ENCODE results near the gene SCUBE1.

The SCUBE1 gene

DNA sequence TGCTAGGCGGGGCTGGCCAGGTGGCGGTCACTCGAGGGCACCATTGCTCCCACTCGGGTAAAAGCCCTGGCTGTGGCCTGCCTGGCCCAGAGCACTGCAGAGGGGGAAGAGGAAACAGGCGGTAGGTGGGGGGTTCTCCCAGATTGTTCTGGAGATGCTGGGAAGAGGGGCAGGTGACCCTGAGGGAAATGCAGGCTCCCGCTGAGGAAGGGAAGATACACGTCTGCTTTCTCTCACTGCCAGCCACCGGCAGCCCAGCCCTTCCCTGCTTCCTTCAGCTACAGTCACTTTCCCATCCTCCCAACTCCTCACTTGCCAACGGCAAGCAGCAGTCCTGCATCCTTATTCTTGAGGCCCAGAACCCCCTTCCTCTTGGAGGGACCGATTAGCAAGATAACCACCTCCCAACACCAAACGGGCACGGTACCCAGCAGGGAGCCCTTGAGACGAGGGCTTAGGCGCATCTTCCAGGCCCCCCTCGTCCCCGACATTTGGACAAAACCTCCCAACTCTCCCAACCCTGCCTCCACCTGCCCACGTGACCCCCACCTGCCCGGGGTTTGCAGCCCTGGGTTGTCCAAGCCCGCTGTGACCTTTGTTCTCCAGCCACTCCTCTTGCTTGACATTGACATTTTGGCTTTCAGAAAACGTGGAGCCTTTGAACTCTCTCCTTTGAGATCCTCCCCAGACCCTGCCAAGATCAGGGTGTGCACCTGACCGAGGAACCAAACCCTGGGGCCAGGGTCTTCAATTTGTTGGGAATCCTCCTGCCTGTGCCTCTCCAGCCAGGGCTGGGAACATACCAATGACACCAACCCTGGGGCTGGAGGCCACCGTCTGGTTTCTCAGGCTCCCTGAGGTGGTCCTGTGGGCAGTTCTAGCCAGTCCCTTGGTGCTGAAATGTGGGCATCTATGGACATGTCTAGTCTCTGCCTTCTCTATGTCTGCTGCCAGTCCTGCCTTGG is 107.4 kb downstream of the SCUBE1 start:
- peaks cover 0 to 40% of the 10 kb centered on the region in 2 donors for H3K36me3 ChIP-seq (replicated peaks in 1 of 2; ENCODE audit: control insufficient read depth in 2 of 2, insufficient read depth in 2 of 2, low read length in 2 of 2)
- no peak overlapping the region for H3K4me3 ChIP-seq (ENCODE audit: low read length in 2 of 2)
- H2BK12ac ChIP-seq (ENCODE audit: low read length): no peak overlapping the region
- H3K27ac ChIP-seq (replicated peaks; ENCODE audit: low read length): no peak overlapping the region
- H3K4me2 ChIP-seq (ENCODE audit: insufficient read depth, low read length, poor library complexity, severe bottlenecking): no peak overlapping the region
- peaks cover 1 to 30% of the 10 kb centered on the region in 2 donors for H3K4me1 ChIP-seq (ENCODE audit: control insufficient read depth in 2 of 2, insufficient read depth in 1 of 2, low read depth in 1 of 2, low read length in 2 of 2)
- peaks cover 0 to 31% (median 0%) of the 10 kb centered on the region in 3 experiments for H3K27me3 ChIP-seq (ENCODE audit: control insufficient read depth in 3 of 3, insufficient read depth in 3 of 3, low read depth in 1 of 3, low read length in 3 of 3)
- H2AK5ac ChIP-seq (ENCODE audit: low read depth, low read length): no peak overlapping the region
- H3K9ac ChIP-seq (ENCODE audit: low read depth, low read length, poor library complexity): peak overlapping the region; percentile 39
- no peak overlapping the region for H2AFZ ChIP-seq (ENCODE audit: low read length)
- peak overlapping the region; percentile 79 for H2BK5ac ChIP-seq (ENCODE audit: low read length)
- no peak for DNase-seq (ENCODE audit: low spot score)
- no peak overlapping the region for H4K8ac ChIP-seq (ENCODE audit: low read depth, low read length)
- H3K23ac ChIP-seq (ENCODE audit: low read depth, low read length, poor library complexity): no peak overlapping the region
- H3K18ac ChIP-seq (ENCODE audit: low read length): peak overlapping the region; percentile 68
- H2BK15ac ChIP-seq (ENCODE audit: low read length): no peak overlapping the region
- no peaks in the 10 kb centered on the region for H3K9me3 ChIP-seq (replicated peaks in 1 of 2; ENCODE audit: control insufficient read depth in 2 of 2, insufficient read depth in 1 of 2, low read depth in 1 of 2, low read length in 2 of 2)
- WGBS, 2 donors (ENCODE audit: extremely low coverage in 2 of 2, insufficient read length in 2 of 2, insufficient replicate concordance in 1 of 2): no CpG with 5 or more reads among the region's 22 CpGs
- no peak overlapping the region for H4K91ac ChIP-seq (ENCODE audit: low read depth, low read length, poor library complexity)
- peaks cover 2% of the 10 kb centered on the region for H3K79me1 ChIP-seq (ENCODE audit: low read depth, low read length)
- no peak overlapping the region for H3K4ac ChIP-seq (ENCODE audit: low read length)
- no peak overlapping the region for H2BK120ac ChIP-seq (ENCODE audit: low read depth, low read length)
- peak overlapping the region; percentile 27 for H3K14ac ChIP-seq (ENCODE audit: low read length)

GRCh38 chr22:43234264-43234988 is 108.7 kb downstream of the SCUBE1 start:
- peaks cover 1 to 30% of the 10 kb centered on the region in 2 donors for H3K4me1 ChIP-seq (ENCODE audit: control insufficient read depth in 2 of 2, insufficient read depth in 1 of 2, low read depth in 1 of 2, low read length in 2 of 2)
- DNase-seq (ENCODE audit: low spot score): no peak
- H2BK12ac ChIP-seq (ENCODE audit: low read length): no peak overlapping the region
- H3K4me2 ChIP-seq (ENCODE audit: insufficient read depth, low read length, poor library complexity, severe bottlenecking): no peak overlapping the region
- peaks cover 0 to 39% of the 10 kb centered on the region in 2 donors for H3K36me3 ChIP-seq (replicated peaks in 1 of 2; ENCODE audit: control insufficient read depth in 2 of 2, insufficient read depth in 2 of 2, low read length in 2 of 2)
- no peak overlapping the region for H3K4ac ChIP-seq (ENCODE audit: low read length)
- no peaks in the 10 kb centered on the region for H3K9me3 ChIP-seq (replicated peaks in 1 of 2; ENCODE audit: control insufficient read depth in 2 of 2, insufficient read depth in 1 of 2, low read depth in 1 of 2, low read length in 2 of 2)
- H3K18ac ChIP-seq (ENCODE audit: low read length): peak overlapping the region; percentile 52
- H3K79me1 ChIP-seq (ENCODE audit: low read depth, low read length): peaks cover 3% of the 10 kb centered on the region
- H3K14ac ChIP-seq (ENCODE audit: low read length): peak overlapping the region; percentile 5
- H2AK5ac ChIP-seq (ENCODE audit: low read depth, low read length): no peak overlapping the region
- H2BK120ac ChIP-seq (ENCODE audit: low read depth, low read length): no peak overlapping the region
- H3K9ac ChIP-seq (ENCODE audit: low read depth, low read length, poor library complexity): peak overlapping the region; percentile 16
- no CpG with 5 or more reads among the region's 9 CpGs for WGBS, 2 donors (ENCODE audit: extremely low coverage in 2 of 2, insufficient read length in 2 of 2, insufficient replicate concordance in 1 of 2)
- H3K23ac ChIP-seq (ENCODE audit: low read depth, low read length, poor library complexity): no peak overlapping the region
- H4K8ac ChIP-seq (ENCODE audit: low read depth, low read length): no peak overlapping the region
- H2BK15ac ChIP-seq (ENCODE audit: low read length): no peak overlapping the region
- H3K27ac ChIP-seq (replicated peaks; ENCODE audit: low read length): peak overlapping the region; percentile 18
- peaks cover 0 to 21% (median 0%) of the 10 kb centered on the region in 3 experiments for H3K27me3 ChIP-seq (ENCODE audit: control insufficient read depth in 3 of 3, insufficient read depth in 3 of 3, low read depth in 1 of 3, low read length in 3 of 3)
- H2AFZ ChIP-seq (ENCODE audit: low read length): peak overlapping the region; percentile 75
- peak overlapping the region; percentile 79 for H2BK5ac ChIP-seq (ENCODE audit: low read length)
- H3K4me3 ChIP-seq (ENCODE audit: low read length in 2 of 2): no peak overlapping the region
- H4K91ac ChIP-seq (ENCODE audit: low read depth, low read length, poor library complexity): no peak overlapping the region

- H3K9ac ChIP-seq (ENCODE audit: low read depth, low read length, poor library complexity): no peak overlapping the region
- WGBS, 2 donors (ENCODE audit: extremely low coverage in 2 of 2, insufficient read length in 2 of 2, insufficient replicate concordance in 1 of 2): no CpG with 5 or more reads among the region's 6 CpGs
- H2BK15ac ChIP-seq (ENCODE audit: low read length): no peak overlapping the region
- peaks cover 0 to 39% of the 10 kb centered on the region in 2 donors for H3K36me3 ChIP-seq (replicated peaks in 1 of 2; ENCODE audit: control insufficient read depth in 2 of 2, insufficient read depth in 2 of 2, low read length in 2 of 2)
- peak overlapping the region; percentile 13 for H2BK5ac ChIP-seq (ENCODE audit: low read length)
- peaks cover 3% of the 10 kb centered on the region for H3K79me1 ChIP-seq (ENCODE audit: low read depth, low read length)
- H3K4me2 ChIP-seq (ENCODE audit: insufficient read depth, low read length, poor library complexity, severe bottlenecking): no peak overlapping the region
- no peak overlapping the region for H4K91ac ChIP-seq (ENCODE audit: low read depth, low read length, poor library complexity)
- H4K8ac ChIP-seq (ENCODE audit: low read depth, low read length): no peak overlapping the region
- no peak overlapping the region for H2BK120ac ChIP-seq (ENCODE audit: low read depth, low read length)
- H2AFZ ChIP-seq (ENCODE audit: low read length): no peak overlapping the region
- no peaks in the 10 kb centered on the region for H3K9me3 ChIP-seq (replicated peaks in 1 of 2; ENCODE audit: control insufficient read depth in 2 of 2, insufficient read depth in 1 of 2, low read depth in 1 of 2, low read length in 2 of 2)
- no peak overlapping the region for H3K18ac ChIP-seq (ENCODE audit: low read length)
- peaks cover 1 to 30% of the 10 kb centered on the region in 2 donors for H3K4me1 ChIP-seq (ENCODE audit: control insufficient read depth in 2 of 2, insufficient read depth in 1 of 2, low read depth in 1 of 2, low read length in 2 of 2)
- no peak for DNase-seq (ENCODE audit: low spot score)
- H2AK5ac ChIP-seq (ENCODE audit: low read depth, low read length): no peak overlapping the region
- peaks cover 0 to 12% (median 0%) of the 10 kb centered on the region in 3 experiments for H3K27me3 ChIP-seq (ENCODE audit: control insufficient read depth in 3 of 3, insufficient read depth in 3 of 3, low read depth in 1 of 3, low read length in 3 of 3)
- no peak overlapping the region for H3K4me3 ChIP-seq (ENCODE audit: low read length in 2 of 2)
- no peak overlapping the region for H2BK12ac ChIP-seq (ENCODE audit: low read length)
- no peak overlapping the region for H3K4ac ChIP-seq (ENCODE audit: low read length)
- no peak overlapping the region for H3K14ac ChIP-seq (ENCODE audit: low read length)
- H3K23ac ChIP-seq (ENCODE audit: low read depth, low read length, poor library complexity): peak overlapping the region; percentile 29
- no peak overlapping the region for H3K27ac ChIP-seq (replicated peaks; ENCODE audit: low read length)
Observed at GRCh38 chr22:43233529-43233928, 109.6 kb downstream of the SCUBE1 start.

DNA sequence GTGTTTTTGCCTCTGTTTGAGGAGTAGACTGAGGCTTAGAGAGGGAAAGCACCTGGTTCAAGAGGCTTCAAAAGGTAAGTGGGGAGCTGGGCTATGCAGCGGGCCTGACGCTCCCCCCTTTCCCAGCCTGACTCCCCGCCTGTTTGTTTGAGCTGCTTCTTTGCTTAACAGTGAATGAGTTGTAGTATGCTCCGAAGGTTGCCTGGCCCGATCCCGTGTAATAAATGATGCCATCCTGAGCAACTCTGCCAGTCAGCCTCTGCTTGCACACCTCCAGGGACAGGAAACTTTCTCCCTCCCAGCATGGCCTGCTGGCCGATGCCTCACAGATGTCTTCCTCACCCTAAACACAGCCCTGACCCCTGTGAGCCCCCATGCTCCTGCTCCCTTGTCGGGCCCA is 110.7 kb downstream of the SCUBE1 start:
- Histone ChIP-seq H3K4me2 (ENCODE audit: insufficient read depth, low read length, poor library complexity, severe bottlenecking) (no peak overlapping the region), H3K9ac (ENCODE audit: low read depth, low read length, poor library complexity) (no peak overlapping the region), H3K4me3 (ENCODE audit: low read length in 2 of 2) (no peak overlapping the region), H4K91ac (ENCODE audit: low read depth, low read length, poor library complexity) (no peak overlapping the region), H4K8ac (ENCODE audit: low read depth, low read length) (no peak overlapping the region), H2BK120ac (ENCODE audit: low read depth, low read length) (no peak overlapping the region), H2BK5ac (ENCODE audit: low read length) (no peak overlapping the region), H3K18ac (ENCODE audit: low read length) (no peak overlapping the region), H2AK5ac (ENCODE audit: low read depth, low read length) (no peak overlapping the region), H2BK12ac (ENCODE audit: low read length) (no peak overlapping the region), H3K23ac (ENCODE audit: low read depth, low read length, poor library complexity) (no peak overlapping the region), H3K79me1 (ENCODE audit: low read depth, low read length) (peaks cover 3% of the 10 kb centered on the region), H3K9me3 (replicated peaks in 1 of 2; ENCODE audit: control insufficient read depth in 2 of 2, insufficient read depth in 1 of 2, low read depth in 1 of 2, low read length in 2 of 2) (no peaks in the 10 kb centered on the region), H2BK15ac (ENCODE audit: low read length) (no peak overlapping the region), H3K27ac (replicated peaks; ENCODE audit: low read length) (no peak overlapping the region), H3K4ac (ENCODE audit: low read length) (no peak overlapping the region), H3K4me1 (ENCODE audit: control insufficient read depth in 2 of 2, insufficient read depth in 1 of 2, low read depth in 1 of 2, low read length in 2 of 2) (peaks cover 3 to 35% of the 10 kb centered on the region in 2 donors), H3K27me3 (ENCODE audit: control insufficient read depth in 3 of 3, insufficient read depth in 3 of 3, low read depth in 1 of 3, low read length in 3 of 3) (peaks cover 0 to 7% (median 0%) of the 10 kb centered on the region in 3 experiments), H2AFZ (ENCODE audit: low read length) (no peak overlapping the region), H3K14ac (ENCODE audit: low read length) (no peak overlapping the region), H3K36me3 (replicated peaks in 1 of 2; ENCODE audit: control insufficient read depth in 2 of 2, insufficient read depth in 2 of 2, low read length in 2 of 2) (peaks cover 0 to 31% of the 10 kb centered on the region in 2 donors)
- DNase-seq (ENCODE audit: low spot score): no peak
- WGBS, 2 donors (ENCODE audit: extremely low coverage in 2 of 2, insufficient read length in 2 of 2, insufficient replicate concordance in 1 of 2): no CpG with 5 or more reads among the region's 8 CpGs

Measured in neuronal stem cell (in vitro differentiated cells).